ENCODE measurements around the gene CCDC136.

The CCDC136 gene

GRCh38 chr7:128807191-128807590 is 15.4 kb downstream of the CCDC136 start:
- DNase-seq, result no peak

GRCh38 chr7:128809363-128809762 is 17.6 kb downstream of the CCDC136 start:
- no peak for DNase-seq

- no peak for DNase-seq
Measured at GRCh38 chr7:128810473-128810872, 18.7 kb downstream of the CCDC136 start.

GRCh38 chr7:128810997-128811396 is 19.2 kb downstream of the CCDC136 start:
- DNase-seq, result no peak

- DNase-seq, result no peak
Measured at GRCh38 chr7:128811631-128812430, 20.1 kb downstream of the CCDC136 start.

GRCh38 chr7:128812514-128813168 is 20.9 kb downstream of the CCDC136 start:
- DNase-seq, result no peak

- no peak for DNase-seq
Measured at GRCh38 chr7:128814499-128814898, 22.7 kb downstream of the CCDC136 start.

- DNase-seq, result no peak
Measured at GRCh38 chr7:128815289-128815942, 23.6 kb downstream of the CCDC136 start.

- no peak for DNase-seq
Measured at GRCh38 chr7:128818694-128819093, 26.9 kb downstream of the CCDC136 start.

- DNase-seq, result no peak
Measured at GRCh38 chr7:128821724-128822123, 30.0 kb downstream of the CCDC136 start.

GRCh38 chr7:128826512-128826911 is 34.7 kb downstream of the CCDC136 start:
- no peak for DNase-seq

- no peak for DNase-seq
Measured at GRCh38 chr7:128826916-128827247, 35.1 kb downstream of the CCDC136 start.

- no peak for DNase-seq
Measured at GRCh38 chr7:128827248-128827958, 35.6 kb downstream of the CCDC136 start.

GRCh38 chr7:128827971-128828711 is 36.4 kb downstream of the CCDC136 start:
- no peak for DNase-seq

- no peak for DNase-seq
Measured at GRCh38 chr7:128829391-128830166, 37.8 kb downstream of the CCDC136 start.

GRCh38 chr7:128830231-128831177 is 38.7 kb downstream of the CCDC136 start, which contains the start of gene FLNC:
FLNC (plus strand) TSS chr7:128830406; CDS start chr7:128830638, 232 bp downstream.
- DNase-seq, result peak; percentile 4

GRCh38 chr7:128831178-128831993 is 39.6 kb downstream of the CCDC136 start:
- no peak for DNase-seq

GRCh38 chr7:128831994-128832879 is 40.5 kb downstream of the CCDC136 start:
- DNase-seq, result no peak

- DNase-seq, result no peak
Measured at GRCh38 chr7:128832880-128833147, 41.0 kb downstream of the CCDC136 start.

Measured in NCI-H526 treated with DMSO at 0.1 percent for 48 hours (cell line).